ENCODE data around the gene PAFAH2.

- TF ChIP-seq, protein P1, sequence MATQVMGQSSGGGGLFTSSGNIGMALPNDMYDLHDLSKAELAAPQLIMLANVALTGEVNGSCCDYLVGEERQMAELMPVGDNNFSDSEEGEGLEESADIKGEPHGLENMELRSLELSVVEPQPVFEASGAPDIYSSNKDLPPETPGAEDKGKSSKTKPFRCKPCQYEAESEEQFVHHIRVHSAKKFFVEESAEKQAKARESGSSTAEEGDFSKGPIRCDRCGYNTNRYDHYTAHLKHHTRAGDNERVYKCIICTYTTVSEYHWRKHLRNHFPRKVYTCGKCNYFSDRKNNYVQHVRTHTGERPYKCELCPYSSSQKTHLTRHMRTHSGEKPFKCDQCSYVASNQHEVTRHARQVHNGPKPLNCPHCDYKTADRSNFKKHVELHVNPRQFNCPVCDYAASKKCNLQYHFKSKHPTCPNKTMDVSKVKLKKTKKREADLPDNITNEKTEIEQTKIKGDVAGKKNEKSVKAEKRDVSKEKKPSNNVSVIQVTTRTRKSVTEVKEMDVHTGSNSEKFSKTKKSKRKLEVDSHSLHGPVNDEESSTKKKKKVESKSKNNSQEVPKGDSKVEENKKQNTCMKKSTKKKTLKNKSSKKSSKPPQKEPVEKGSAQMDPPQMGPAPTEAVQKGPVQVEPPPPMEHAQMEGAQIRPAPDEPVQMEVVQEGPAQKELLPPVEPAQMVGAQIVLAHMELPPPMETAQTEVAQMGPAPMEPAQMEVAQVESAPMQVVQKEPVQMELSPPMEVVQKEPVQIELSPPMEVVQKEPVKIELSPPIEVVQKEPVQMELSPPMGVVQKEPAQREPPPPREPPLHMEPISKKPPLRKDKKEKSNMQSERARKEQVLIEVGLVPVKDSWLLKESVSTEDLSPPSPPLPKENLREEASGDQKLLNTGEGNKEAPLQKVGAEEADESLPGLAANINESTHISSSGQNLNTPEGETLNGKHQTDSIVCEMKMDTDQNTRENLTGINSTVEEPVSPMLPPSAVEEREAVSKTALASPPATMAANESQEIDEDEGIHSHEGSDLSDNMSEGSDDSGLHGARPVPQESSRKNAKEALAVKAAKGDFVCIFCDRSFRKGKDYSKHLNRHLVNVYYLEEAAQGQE (IDR thresholded peaks at IDR 0.05; ENCODE audit: low read depth) = no peak
- TF ChIP-seq, protein P2, sequence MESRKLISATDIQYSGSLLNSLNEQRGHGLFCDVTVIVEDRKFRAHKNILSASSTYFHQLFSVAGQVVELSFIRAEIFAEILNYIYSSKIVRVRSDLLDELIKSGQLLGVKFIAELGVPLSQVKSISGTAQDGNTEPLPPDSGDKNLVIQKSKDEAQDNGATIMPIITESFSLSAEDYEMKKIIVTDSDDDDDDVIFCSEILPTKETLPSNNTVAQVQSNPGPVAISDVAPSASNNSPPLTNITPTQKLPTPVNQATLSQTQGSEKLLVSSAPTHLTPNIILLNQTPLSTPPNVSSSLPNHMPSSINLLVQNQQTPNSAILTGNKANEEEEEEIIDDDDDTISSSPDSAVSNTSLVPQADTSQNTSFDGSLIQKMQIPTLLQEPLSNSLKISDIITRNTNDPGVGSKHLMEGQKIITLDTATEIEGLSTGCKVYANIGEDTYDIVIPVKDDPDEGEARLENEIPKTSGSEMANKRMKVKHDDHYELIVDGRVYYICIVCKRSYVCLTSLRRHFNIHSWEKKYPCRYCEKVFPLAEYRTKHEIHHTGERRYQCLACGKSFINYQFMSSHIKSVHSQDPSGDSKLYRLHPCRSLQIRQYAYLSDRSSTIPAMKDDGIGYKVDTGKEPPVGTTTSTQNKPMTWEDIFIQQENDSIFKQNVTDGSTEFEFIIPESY (IDR thresholded peaks at IDR 0.05; ENCODE audit: extremely low read depth, insufficient replicate concordance, low read length) = no peak
- TF ChIP-seq, protein P3, sequence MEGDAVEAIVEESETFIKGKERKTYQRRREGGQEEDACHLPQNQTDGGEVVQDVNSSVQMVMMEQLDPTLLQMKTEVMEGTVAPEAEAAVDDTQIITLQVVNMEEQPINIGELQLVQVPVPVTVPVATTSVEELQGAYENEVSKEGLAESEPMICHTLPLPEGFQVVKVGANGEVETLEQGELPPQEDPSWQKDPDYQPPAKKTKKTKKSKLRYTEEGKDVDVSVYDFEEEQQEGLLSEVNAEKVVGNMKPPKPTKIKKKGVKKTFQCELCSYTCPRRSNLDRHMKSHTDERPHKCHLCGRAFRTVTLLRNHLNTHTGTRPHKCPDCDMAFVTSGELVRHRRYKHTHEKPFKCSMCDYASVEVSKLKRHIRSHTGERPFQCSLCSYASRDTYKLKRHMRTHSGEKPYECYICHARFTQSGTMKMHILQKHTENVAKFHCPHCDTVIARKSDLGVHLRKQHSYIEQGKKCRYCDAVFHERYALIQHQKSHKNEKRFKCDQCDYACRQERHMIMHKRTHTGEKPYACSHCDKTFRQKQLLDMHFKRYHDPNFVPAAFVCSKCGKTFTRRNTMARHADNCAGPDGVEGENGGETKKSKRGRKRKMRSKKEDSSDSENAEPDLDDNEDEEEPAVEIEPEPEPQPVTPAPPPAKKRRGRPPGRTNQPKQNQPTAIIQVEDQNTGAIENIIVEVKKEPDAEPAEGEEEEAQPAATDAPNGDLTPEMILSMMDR (IDR thresholded peaks at IDR 0.05 in 2 of 3, conservative IDR thresholded peaks at IDR 0.05 in 1 of 3; ENCODE audit: borderline replicate concordance in 1 of 3, insufficient read depth in 1 of 3, low read depth in 2 of 3, low read length in 2 of 3) = no peak
- TF ChIP-seq, protein P4, sequence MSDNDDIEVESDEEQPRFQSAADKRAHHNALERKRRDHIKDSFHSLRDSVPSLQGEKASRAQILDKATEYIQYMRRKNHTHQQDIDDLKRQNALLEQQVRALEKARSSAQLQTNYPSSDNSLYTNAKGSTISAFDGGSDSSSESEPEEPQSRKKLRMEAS (IDR thresholded peaks at IDR 0.05) = no peak
- TF ChIP-seq RAD21 (IDR thresholded peaks at IDR 0.05; ENCODE audit: low read depth) = no peak
- no peak for TF ChIP-seq SRF (IDR thresholded peaks at IDR 0.05; ENCODE audit: low read depth)
- TF ChIP-seq ZFX (IDR thresholded peaks at IDR 0.05) = no peak
- TF ChIP-seq EZH2phosphoT487 (IDR thresholded peaks at IDR 0.05; ENCODE audit: borderline replicate concordance) = no peak
Measured at GRCh38 chr1:26029054-26029863, 31.4 kb upstream of the PAFAH2 start.
